Fibroblast of lung (primary cell): ENCODE data around the gene RPN1. TPM values are rescaled to one million over a fixed set of nuclear protein-coding genes. Genes with fewer than 3 reads are reported as not detected.

Source experiments
- DNase-seq, 2 donors: peaks; one replicate each; pipeline versions ENCODE4 v3.0.0 to v3.0.0-alpha.2; 2010; ENCODE audit warnings: low read depth in 2 of 2
- H2AFZ ChIP-seq: 2 replicates; pipeline ENCODE4 v1.5.1; 2012; ENCODE audit warnings: low read length, control low read depth, inconsistent platforms
- H3K27ac ChIP-seq: 2 replicates; pipeline ENCODE4 v1.5.1; 2011; ENCODE audit warnings: low read length, control low read depth; ENCODE audit not compliant: insufficient read depth
- H3K27me3 ChIP-seq: 2 replicates; pipeline ENCODE4 v1.5.1; 2011; ENCODE audit warnings: mild to moderate bottlenecking, low read length; ENCODE audit not compliant: control insufficient read depth, insufficient read depth
- H3K36me3 ChIP-seq: 2 replicates; pipeline ENCODE4 v1.5.1; 2011; ENCODE audit warnings: low read length; ENCODE audit not compliant: control insufficient read depth, insufficient read depth
- H3K4me1 ChIP-seq: 2 replicates; pipeline ENCODE4 v1.5.1; 2011; ENCODE audit warnings: low read length; ENCODE audit not compliant: control insufficient read depth, insufficient read depth; ENCODE audit errors: extremely low read depth
- H3K4me2 ChIP-seq: 2 replicates; pipeline ENCODE4 v1.5.1; 2011; ENCODE audit warnings: low read length, control low read depth; ENCODE audit not compliant: insufficient read depth; ENCODE audit errors: extremely low read depth
- H3K4me3 ChIP-seq, 4 experiments: fragments of 200-600 bp in 1 of 4; sonication (generic) in 1 of 4; replicated peaks in 1 of 4; 2 replicates each; pipeline ENCODE4 v1.5.1; 2011 to 2016; ENCODE audit warnings: low read length in 4 of 4, low read depth in 3 of 4, mild to moderate bottlenecking in 3 of 4, control low read depth in 2 of 4, inconsistent platforms in 1 of 4, mixed read lengths in 1 of 4; ENCODE audit not compliant: insufficient read depth in 1 of 4; ENCODE audit errors: control extremely low read depth in 1 of 4
- H3K79me2 ChIP-seq: 2 replicates; pipeline ENCODE4 v1.5.1; 2012; ENCODE audit warnings: mild to moderate bottlenecking, low read length, inconsistent platforms; ENCODE audit not compliant: control insufficient read depth, insufficient read depth
- H3K9ac ChIP-seq: 2 replicates; pipeline ENCODE4 v1.5.1; 2011; ENCODE audit warnings: mild to moderate bottlenecking, low read length, control low read depth; ENCODE audit not compliant: insufficient read depth
- H3K9me3 ChIP-seq: 2 replicates; pipeline ENCODE4 v1.5.1; 2012; ENCODE audit warnings: low read depth, low read length; ENCODE audit not compliant: control insufficient read depth, insufficient read depth
- H4K20me1 ChIP-seq: 2 replicates; pipeline ENCODE4 v1.5.1; 2011; ENCODE audit warnings: low read length; ENCODE audit not compliant: control insufficient read depth, insufficient read depth; ENCODE audit errors: extremely low read depth
- CTCF ChIP-seq, 2 donors: IDR thresholded peaks in 1 of 2; conservative IDR thresholded peaks in 1 of 2; 1 replicate in 1 of 2; 2 replicates in 1 of 2; pipeline ENCODE4 v1.5.1; 2011 to 2012; ENCODE audit warnings: low read length in 2 of 2, control low read depth in 1 of 2, inconsistent platforms in 1 of 2, low read depth in 1 of 2, mild to moderate bottlenecking in 1 of 2
- EZH2 ChIP-seq: IDR thresholded peaks from 2 replicates; pipeline ENCODE4 v1.5.1; 2012; ENCODE audit warnings: low read length, control low read depth, mild to moderate bottlenecking; ENCODE audit errors: missing control alignments
- polyA plus RNA-seq, 2 donors: library from polyadenylated mRNA; depleted of rRNA in 1 of 2; stranded (reverse) in 1 of 2; unstranded in 1 of 2; fragments of >200 nt; gene quantifications; 2 replicates each; pipeline ENCODE4 v1.2.1, GENCODE V29; 2011 to 2012; ENCODE audit warnings: missing spikeins in 1 of 2
- total RNA-seq: library from RNA; depleted of rRNA; stranded (reverse); fragments of >200 nt; gene quantifications from 2 replicates; pipeline ENCODE4 v1.2.1, GENCODE V29; 2014

The RPN1 gene
- total and polyA plus RNA-seq, 2 donors (not counting 1 experiment from before 2014, with no cell fraction given), result 359 to 417 TPM

- Histone ChIP-seq H3K27me3 (no peaks in the 10 kb centered on the region), H2AFZ (no peak overlapping the region), H3K27ac (no peak overlapping the region), H3K4me3 (no peak overlapping the region), H3K36me3 (no peaks in the 10 kb centered on the region), H3K9ac (no peak overlapping the region), H3K79me2 (no peaks in the 10 kb centered on the region), H3K9me3 (no peaks in the 10 kb centered on the region), H3K4me2 (no peak overlapping the region), H3K4me1 (no peaks in the 10 kb centered on the region), H4K20me1 (no peaks in the 10 kb centered on the region)
- DNase-seq, result no peak
- TF ChIP-seq EZH2 (no peak), CTCF (conservative IDR thresholded peaks at IDR 0.05 in 1 of 2, IDR thresholded peaks at IDR 0.05 in 1 of 2; ENCODE audit: low read depth in 1 of 2, low read length in 2 of 2) (no peak)
These were observed 70.7 kb downstream of the RPN1 start for GRCh38 chr3:128579927-128580326.

- Histone ChIP-seq H3K4me3 (no peak overlapping the region), H3K9ac (no peak overlapping the region), H4K20me1 (no peaks in the 10 kb centered on the region), H3K27me3 (peaks cover 3% of the 10 kb centered on the region), H2AFZ (no peak overlapping the region), H3K9me3 (no peaks in the 10 kb centered on the region), H3K79me2 (no peaks in the 10 kb centered on the region), H3K36me3 (no peaks in the 10 kb centered on the region), H3K27ac (no peak overlapping the region), H3K4me2 (no peak overlapping the region), H3K4me1 (no peaks in the 10 kb centered on the region)
- no peak for DNase-seq
- no peak for TF ChIP-seq EZH2
- no peak for TF ChIP-seq CTCF (conservative IDR thresholded peaks at IDR 0.05 in 1 of 2, IDR thresholded peaks at IDR 0.05 in 1 of 2; ENCODE audit: low read depth in 1 of 2, low read length in 2 of 2)
These were observed 72.3 kb downstream of the RPN1 start for GRCh38 chr3:128578346-128578745.

- Histone ChIP-seq H3K4me2 (no peak overlapping the region), H3K27ac (no peak overlapping the region), H3K4me1 (no peaks in the 10 kb centered on the region), H4K20me1 (no peaks in the 10 kb centered on the region), H2AFZ (no peak overlapping the region), H3K79me2 (no peaks in the 10 kb centered on the region), H3K9me3 (no peaks in the 10 kb centered on the region), H3K9ac (no peak overlapping the region), H3K27me3 (peaks cover 6% of the 10 kb centered on the region), H3K36me3 (no peaks in the 10 kb centered on the region), H3K4me3 (no peak overlapping the region)
- no peak for DNase-seq
- no peak for TF ChIP-seq EZH2
- TF ChIP-seq CTCF (conservative IDR thresholded peaks at IDR 0.05 in 1 of 2, IDR thresholded peaks at IDR 0.05 in 1 of 2; ENCODE audit: low read depth in 1 of 2, low read length in 2 of 2), result no peak
These were observed 72.9 kb downstream of the RPN1 start for GRCh38 chr3:128577711-128578110.
